MM.1S (cell line): ENCODE data around the gene ZNF81.

Source experiments
- EZH2 ChIP-seq: fragments of 300-600 bp; sonication (generic); optimal IDR thresholded peaks from 2 replicates; pipeline ENCODE3; 2017; ENCODE audit warnings: low read depth, mild to moderate bottlenecking, antibody characterized with exemption, low read length, mixed read lengths
- TF ChIP-seq, protein P1 (sequence below): fragments of 300-600 bp; sonication (generic); IDR thresholded peaks from 2 replicates; pipeline ENCODE4 v1.5.1; 2016; ENCODE audit warnings: antibody characterized with exemption, low read length, mixed read lengths

DNA sequence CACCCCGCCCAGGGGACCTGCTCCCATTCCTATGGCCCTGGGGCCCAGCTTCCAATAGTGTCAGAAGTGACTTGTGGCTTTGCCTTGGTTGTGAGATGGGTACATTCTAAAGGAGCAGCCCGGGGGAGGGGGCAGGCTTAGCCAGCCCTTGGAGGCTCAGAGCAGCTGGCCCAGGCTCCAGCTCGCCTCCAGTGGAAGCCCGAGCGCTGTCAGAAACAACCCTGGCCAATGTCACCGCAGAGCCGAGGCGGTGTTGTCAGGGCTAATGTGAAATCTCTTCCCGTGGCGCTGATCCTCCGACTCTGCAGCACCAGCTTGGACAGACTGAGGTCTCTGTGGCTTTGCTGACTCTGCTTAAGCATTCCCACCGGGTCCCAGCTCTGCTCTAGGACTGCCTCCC is 29.2 kb upstream of the ZNF81 start:
- TF ChIP-seq, protein P1, sequence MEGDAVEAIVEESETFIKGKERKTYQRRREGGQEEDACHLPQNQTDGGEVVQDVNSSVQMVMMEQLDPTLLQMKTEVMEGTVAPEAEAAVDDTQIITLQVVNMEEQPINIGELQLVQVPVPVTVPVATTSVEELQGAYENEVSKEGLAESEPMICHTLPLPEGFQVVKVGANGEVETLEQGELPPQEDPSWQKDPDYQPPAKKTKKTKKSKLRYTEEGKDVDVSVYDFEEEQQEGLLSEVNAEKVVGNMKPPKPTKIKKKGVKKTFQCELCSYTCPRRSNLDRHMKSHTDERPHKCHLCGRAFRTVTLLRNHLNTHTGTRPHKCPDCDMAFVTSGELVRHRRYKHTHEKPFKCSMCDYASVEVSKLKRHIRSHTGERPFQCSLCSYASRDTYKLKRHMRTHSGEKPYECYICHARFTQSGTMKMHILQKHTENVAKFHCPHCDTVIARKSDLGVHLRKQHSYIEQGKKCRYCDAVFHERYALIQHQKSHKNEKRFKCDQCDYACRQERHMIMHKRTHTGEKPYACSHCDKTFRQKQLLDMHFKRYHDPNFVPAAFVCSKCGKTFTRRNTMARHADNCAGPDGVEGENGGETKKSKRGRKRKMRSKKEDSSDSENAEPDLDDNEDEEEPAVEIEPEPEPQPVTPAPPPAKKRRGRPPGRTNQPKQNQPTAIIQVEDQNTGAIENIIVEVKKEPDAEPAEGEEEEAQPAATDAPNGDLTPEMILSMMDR, result no peak
- TF ChIP-seq EZH2, result no peak
